HTERT RPE-1 (cell line): Measurements from ENCODE around the gene WRAP73.
"Not testable (repeated sequence)": the region's sequence is repeated elsewhere in the genome, so short reads cannot be mapped to it uniquely, and the experiment has no call there.

ENCODE experiments used
- in situ Hi-C: fragments of 300-500 bp; cut with MboI; formaldehyde crosslinking; loops from 4 replicates; pipeline ENCODE4 v1.14.3; 2020; ENCODE audit warnings: low sequenced_read_pairs

Gene WRAP73

GRCh38 chr1:3584915-3585314 lies 65.0 kb downstream of the WRAP73 start:
- in situ Hi-C loops: no loop called here

GRCh38 chr1:3583751-3584150 lies 66.2 kb downstream of the WRAP73 start:
- in situ Hi-C loops: not testable (repeated sequence)

- in situ Hi-C loops: no loop called here
Measured at GRCh38 chr1:3581296-3582036, 68.4 kb downstream of the WRAP73 start.
